ENCODE measurements around the gene FHOD3. TPM values are rescaled to one million over a fixed set of nuclear protein-coding genes. Genes with fewer than 3 reads are reported as not detected.

The FHOD3 gene
- total RNA-seq, 3 donors from 2014 or later: 2.7 to 14.4 (median 4.0) TPM

DNA sequence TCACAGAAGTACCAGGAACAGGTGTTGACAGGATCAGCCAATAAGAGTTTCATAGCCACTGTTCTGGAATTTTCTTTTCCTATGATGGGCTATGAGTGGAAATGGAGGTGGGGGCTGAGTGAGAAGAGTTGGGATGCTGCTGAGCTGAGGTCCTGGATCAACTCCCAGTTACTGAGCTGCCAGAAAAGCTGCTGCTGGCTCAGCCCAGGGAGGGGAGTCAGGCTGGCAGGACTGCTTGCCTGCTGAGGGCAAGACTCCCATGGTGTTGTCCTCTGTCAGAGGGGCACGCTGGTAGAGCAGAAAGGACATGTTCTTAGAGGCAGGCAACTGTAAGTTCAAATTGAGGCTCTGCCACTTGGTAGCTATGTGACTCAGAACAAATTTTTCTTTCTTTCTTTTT, 519.5 kb downstream of the FHOD3 start:
- ATAC-seq (no peak), DNase-seq (no peak)
- TF ChIP-seq, protein P1, sequence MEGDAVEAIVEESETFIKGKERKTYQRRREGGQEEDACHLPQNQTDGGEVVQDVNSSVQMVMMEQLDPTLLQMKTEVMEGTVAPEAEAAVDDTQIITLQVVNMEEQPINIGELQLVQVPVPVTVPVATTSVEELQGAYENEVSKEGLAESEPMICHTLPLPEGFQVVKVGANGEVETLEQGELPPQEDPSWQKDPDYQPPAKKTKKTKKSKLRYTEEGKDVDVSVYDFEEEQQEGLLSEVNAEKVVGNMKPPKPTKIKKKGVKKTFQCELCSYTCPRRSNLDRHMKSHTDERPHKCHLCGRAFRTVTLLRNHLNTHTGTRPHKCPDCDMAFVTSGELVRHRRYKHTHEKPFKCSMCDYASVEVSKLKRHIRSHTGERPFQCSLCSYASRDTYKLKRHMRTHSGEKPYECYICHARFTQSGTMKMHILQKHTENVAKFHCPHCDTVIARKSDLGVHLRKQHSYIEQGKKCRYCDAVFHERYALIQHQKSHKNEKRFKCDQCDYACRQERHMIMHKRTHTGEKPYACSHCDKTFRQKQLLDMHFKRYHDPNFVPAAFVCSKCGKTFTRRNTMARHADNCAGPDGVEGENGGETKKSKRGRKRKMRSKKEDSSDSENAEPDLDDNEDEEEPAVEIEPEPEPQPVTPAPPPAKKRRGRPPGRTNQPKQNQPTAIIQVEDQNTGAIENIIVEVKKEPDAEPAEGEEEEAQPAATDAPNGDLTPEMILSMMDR (IDR thresholded peaks at IDR 0.05): no peak
- Histone ChIP-seq H3K9me3 (no peaks in the 10 kb centered on the region), H3K4me3 (no peak overlapping the region), H3K4me1 (ENCODE audit: low read depth) (no peaks in the 10 kb centered on the region), H3K36me3 (ENCODE audit: low read depth) (no peaks in the 10 kb centered on the region)
- intact Hi-C loops (cut with DNase I, micrococcal nuclease): no loop called here

DNA sequence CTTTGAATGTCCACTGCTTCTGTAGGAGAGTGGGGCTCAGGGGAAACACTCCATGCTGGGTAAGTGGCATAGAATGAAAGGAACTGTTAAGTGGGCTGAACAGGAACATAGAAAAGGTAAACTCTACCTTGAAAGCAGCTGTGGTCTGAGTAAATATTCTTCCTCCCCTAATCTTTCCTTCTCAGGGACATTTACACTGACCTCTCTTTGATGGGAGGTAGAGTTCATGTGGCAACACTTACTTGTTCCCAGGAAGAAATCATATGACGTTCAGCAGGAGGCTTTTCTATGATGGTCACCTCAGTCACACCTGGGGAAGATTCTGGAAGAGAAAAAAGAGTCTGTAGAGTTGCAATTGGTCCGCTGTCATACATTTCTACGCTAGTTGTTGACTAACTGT, 521.1 kb downstream of the FHOD3 start:
- no peaks in the 10 kb centered on the region for H3K9me3 ChIP-seq
- TF ChIP-seq, protein P1 (IDR thresholded peaks at IDR 0.05): no peak
- DNase-seq (no peak), ATAC-seq (no peak)
- no peaks in the 10 kb centered on the region for H3K36me3 ChIP-seq (ENCODE audit: low read depth)
- intact Hi-C loops (cut with DNase I, micrococcal nuclease): no loop called here
- no peak overlapping the region for H3K4me3 ChIP-seq
- no peaks in the 10 kb centered on the region for H3K4me1 ChIP-seq (ENCODE audit: low read depth)

DNA sequence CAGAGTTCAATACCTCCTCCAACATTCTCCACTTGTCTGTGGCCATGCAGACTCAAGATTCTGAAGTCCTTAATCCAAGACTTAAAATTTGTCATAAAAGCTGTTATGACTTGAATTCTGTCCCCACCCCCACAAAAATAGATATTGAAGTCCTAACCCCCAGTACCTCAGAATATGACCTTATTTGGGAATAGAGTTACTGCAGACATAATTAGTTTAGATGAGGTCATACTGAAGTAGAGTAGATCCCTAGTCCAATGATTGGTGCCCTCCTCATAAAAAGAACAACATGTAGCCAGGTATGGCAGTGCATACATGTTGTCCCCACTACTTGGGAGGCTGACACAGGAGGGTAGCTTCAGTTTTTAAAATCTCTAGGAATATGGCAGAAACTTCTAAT, 522.1 kb downstream of the FHOD3 start:
- Histone ChIP-seq H3K36me3 (ENCODE audit: low read depth) (no peaks in the 10 kb centered on the region), H3K9me3 (no peaks in the 10 kb centered on the region), H3K4me1 (ENCODE audit: low read depth) (no peaks in the 10 kb centered on the region), H3K4me3 (no peak overlapping the region)
- ATAC-seq (no peak), DNase-seq (no peak)
- intact Hi-C loops (cut with DNase I, micrococcal nuclease): no loop called here
- TF ChIP-seq, protein P1 (IDR thresholded peaks at IDR 0.05): no peak

DNA sequence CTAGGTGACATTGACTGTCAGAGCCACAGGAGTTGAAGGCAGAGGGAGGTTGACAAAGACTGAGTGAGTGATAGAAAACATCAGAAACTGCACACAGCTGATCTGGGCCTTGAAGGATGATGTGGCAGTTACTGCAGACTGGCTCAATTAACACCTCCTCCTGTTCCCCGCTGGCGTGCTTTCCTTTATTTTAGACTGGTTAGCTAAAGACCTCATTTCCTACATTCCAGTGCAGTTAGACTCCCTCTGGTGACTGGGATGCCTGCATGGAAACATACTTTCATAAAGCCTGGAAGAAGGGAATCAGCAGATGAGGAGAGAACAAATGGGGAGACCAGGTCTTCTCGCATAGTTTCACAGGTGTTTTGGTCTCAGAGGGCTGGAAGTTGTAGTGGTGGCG, 524.2 kb downstream of the FHOD3 start:
- ATAC-seq: no peak
- Histone ChIP-seq H3K36me3 (ENCODE audit: low read depth) (no peaks in the 10 kb centered on the region), H3K4me3 (no peak overlapping the region), H3K4me1 (ENCODE audit: low read depth) (no peaks in the 10 kb centered on the region), H3K9me3 (no peaks in the 10 kb centered on the region)
- intact Hi-C loops (cut with DNase I, micrococcal nuclease): no loop called here
- TF ChIP-seq, protein P1 (IDR thresholded peaks at IDR 0.05): no peak
- DNase-seq: no peak

DNA sequence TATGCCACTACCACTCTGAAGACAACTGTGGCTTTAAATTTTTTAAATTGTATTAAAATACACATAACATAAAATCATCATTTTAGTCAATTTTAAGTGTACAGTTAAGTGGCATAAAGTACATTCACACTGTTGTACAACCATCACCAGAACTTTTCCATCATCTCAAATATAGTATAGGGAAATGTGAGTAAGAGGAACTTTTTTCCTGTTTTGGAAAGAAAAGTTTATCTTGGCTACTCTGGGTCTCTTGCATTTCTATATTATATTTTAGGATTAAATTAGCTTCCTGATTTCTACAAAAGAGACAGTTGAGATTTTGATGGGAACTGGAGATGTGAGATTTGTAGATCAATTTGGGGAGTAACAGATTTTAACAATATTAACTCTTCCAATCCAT, 528.0 kb downstream of the FHOD3 start:
- H3K9me3 ChIP-seq: no peaks in the 10 kb centered on the region
- H3K4me3 ChIP-seq: no peak overlapping the region
- TF ChIP-seq, protein P1 (IDR thresholded peaks at IDR 0.05): no peak
- no peaks in the 10 kb centered on the region for H3K36me3 ChIP-seq (ENCODE audit: low read depth)
- no peak for ATAC-seq
- intact Hi-C loops (cut with DNase I, micrococcal nuclease): no loop called here
- peaks cover 18% of the 10 kb centered on the region for H3K4me1 ChIP-seq (ENCODE audit: low read depth)
- DNase-seq: no peak

DNA sequence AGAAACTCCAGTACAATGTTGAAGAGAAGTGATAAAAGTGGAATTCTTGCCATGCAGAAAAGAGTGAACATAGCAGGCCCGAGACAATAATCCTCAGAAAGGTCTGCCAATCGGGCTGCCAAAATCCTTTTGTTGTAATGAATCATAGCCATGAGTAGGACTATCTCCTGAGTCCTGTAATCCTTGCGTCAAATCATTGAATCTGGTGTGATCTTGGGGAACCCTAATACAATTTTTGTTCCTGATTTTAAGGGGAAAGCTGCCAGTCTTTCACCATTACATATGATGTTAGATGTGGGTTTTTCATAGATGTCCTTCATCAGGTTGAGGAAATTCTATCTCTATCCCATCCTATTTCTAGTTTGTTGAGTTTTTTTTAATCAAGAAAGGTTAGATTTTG, 529.0 kb downstream of the FHOD3 start:
- no peak overlapping the region for H3K4me3 ChIP-seq
- no peaks in the 10 kb centered on the region for H3K36me3 ChIP-seq (ENCODE audit: low read depth)
- intact Hi-C loops (cut with DNase I, micrococcal nuclease): no loop called here
- no peaks in the 10 kb centered on the region for H3K9me3 ChIP-seq
- TF ChIP-seq, protein P1 (IDR thresholded peaks at IDR 0.05): no peak
- peaks cover 18% of the 10 kb centered on the region for H3K4me1 ChIP-seq (ENCODE audit: low read depth)
- ATAC-seq: no peak
- no peak for DNase-seq

All from mucosa of descending colon (tissue), 3 donors.